Mesothelial cell of epicardium (in vitro differentiated cells): ENCODE data around the gene GYPB. TPM values are rescaled to one million over a fixed set of nuclear protein-coding genes. Genes with fewer than 3 reads are reported as not detected.
"Not testable (repeated sequence)": the region's sequence is repeated elsewhere in the genome, so short reads cannot be mapped to it uniquely, and the experiment has no call there.

Experiments used
- DNase-seq, 2 experiments: peaks; one replicate each; pipeline ENCODE4 v3.0.0; 2021; ENCODE audit warnings: low spot score in 2 of 2; ENCODE audit not compliant: unreplicated experiment in 2 of 2
- H3K27ac Mint-ChIP-seq: 2 replicates; pipeline ENCODE4 v1.8.0; 2021; ENCODE audit warnings: mixed read lengths
- H3K27me3 Mint-ChIP-seq: 2 replicates; pipeline ENCODE4 v1.8.0; 2021; ENCODE audit warnings: low read depth, mixed read lengths
- H3K36me3 Mint-ChIP-seq: 2 replicates; pipeline ENCODE4 v1.8.0; 2021; ENCODE audit warnings: mixed read lengths
- H3K4me1 Mint-ChIP-seq: 2 replicates; pipeline ENCODE4 v1.8.0; 2021; ENCODE audit warnings: mixed read lengths
- H3K4me3 Mint-ChIP-seq: 2 replicates; pipeline ENCODE4 v1.8.0; 2021; ENCODE audit warnings: mild to moderate bottlenecking, moderate library complexity, mixed read lengths
- H3K9me3 Mint-ChIP-seq: 2 replicates; pipeline ENCODE4 v1.8.0; 2021; ENCODE audit warnings: mixed read lengths
- CTCF ChIP-seq: fragments of 200-600 bp; sonication (generic); IDR thresholded peaks from one replicate; pipeline ENCODE4 v1.5.0; 2021; ENCODE audit warnings: antibody characterized with exemption; ENCODE audit not compliant: unreplicated experiment
- total RNA-seq: library from RNA; stranded (reverse); gene quantifications from 3 replicates; pipeline ENCODE4 v1.2.1, GENCODE V29; 2021

Gene GYPB
- total RNA-seq, 1 donor from 2014 or later, result not detected

- H3K4me3 Mint-ChIP-seq, H3K4me1 Mint-ChIP-seq, H3K27ac Mint-ChIP-seq, H3K36me3 Mint-ChIP-seq, DNase-seq: not testable (repeated sequence)
- Mint-ChIP-seq H3K9me3 (peaks cover 10% of the 10 kb centered on the region), H3K27me3 (peaks cover 40% of the 10 kb centered on the region)
Measured at GRCh38 chr4:144026682-144027081, 7.5 kb upstream of the GYPB start.

GRCh38 chr4:144024399-144025053, 5.3 kb upstream of the GYPB start:
- H3K27me3 Mint-ChIP-seq, result peaks cover 39% of the 10 kb centered on the region
- not testable (repeated sequence) for H3K27ac Mint-ChIP-seq, DNase-seq, H3K4me1 Mint-ChIP-seq, H3K36me3 Mint-ChIP-seq, H3K4me3 Mint-ChIP-seq
- peaks cover 10% of the 10 kb centered on the region for H3K9me3 Mint-ChIP-seq

GRCh38 chr4:144022772-144023400, 3.7 kb upstream of the GYPB start:
- H3K4me3 Mint-ChIP-seq, DNase-seq, H3K9me3 Mint-ChIP-seq, H3K27ac Mint-ChIP-seq, H3K36me3 Mint-ChIP-seq, H3K4me1 Mint-ChIP-seq: not testable (repeated sequence)
- peaks cover 26% of the 10 kb centered on the region for H3K27me3 Mint-ChIP-seq

GRCh38 chr4:144021336-144021990, 2.3 kb upstream of the GYPB start:
- DNase-seq, H3K4me1 Mint-ChIP-seq, H3K36me3 Mint-ChIP-seq, H3K9me3 Mint-ChIP-seq, H3K27ac Mint-ChIP-seq, H3K4me3 Mint-ChIP-seq: not testable (repeated sequence)
- peaks cover 26% of the 10 kb centered on the region for H3K27me3 Mint-ChIP-seq
- TF ChIP-seq CTCF, result peak; percentile 15

- H3K9me3 Mint-ChIP-seq, H3K27ac Mint-ChIP-seq, DNase-seq, H3K36me3 Mint-ChIP-seq, H3K4me1 Mint-ChIP-seq, H3K4me3 Mint-ChIP-seq: not testable (repeated sequence)
- H3K27me3 Mint-ChIP-seq, result peaks cover 21% of the 10 kb centered on the region
Measured at GRCh38 chr4:144018223-144019000, 768 bp downstream of the GYPB start.

- H3K36me3 Mint-ChIP-seq, H3K9me3 Mint-ChIP-seq, H3K4me3 Mint-ChIP-seq, H3K27ac Mint-ChIP-seq, H3K4me1 Mint-ChIP-seq, DNase-seq: not testable (repeated sequence)
- H3K27me3 Mint-ChIP-seq, result peaks cover 24% of the 10 kb centered on the region
Measured at GRCh38 chr4:144017271-144017670, 1.9 kb downstream of the GYPB start.

- DNase-seq, H3K27ac Mint-ChIP-seq, H3K4me1 Mint-ChIP-seq, H3K9me3 Mint-ChIP-seq, H3K36me3 Mint-ChIP-seq, H3K4me3 Mint-ChIP-seq: not testable (repeated sequence)
- H3K27me3 Mint-ChIP-seq, result peaks cover 22% of the 10 kb centered on the region
Measured at GRCh38 chr4:144016057-144016605, 3.0 kb downstream of the GYPB start.

GRCh38 chr4:144014808-144015207, 4.4 kb downstream of the GYPB start:
- Mint-ChIP-seq H3K4me3 (no peak overlapping the region), H3K9me3 (no peaks in the 10 kb centered on the region), H3K4me1 (no peaks in the 10 kb centered on the region), H3K27ac (no peak overlapping the region), H3K27me3 (peaks cover 21% of the 10 kb centered on the region), H3K36me3 (no peaks in the 10 kb centered on the region)
- no peak for DNase-seq
- no peak for TF ChIP-seq CTCF

GRCh38 chr4:144008602-144009001, 10.6 kb downstream of the GYPB start:
- H3K27ac Mint-ChIP-seq, H3K4me3 Mint-ChIP-seq, H3K27me3 Mint-ChIP-seq, DNase-seq, H3K9me3 Mint-ChIP-seq, H3K36me3 Mint-ChIP-seq, H3K4me1 Mint-ChIP-seq: not testable (repeated sequence)

GRCh38 chr4:144007960-144008359, 11.2 kb downstream of the GYPB start:
- not testable (repeated sequence) for H3K4me1 Mint-ChIP-seq, H3K9me3 Mint-ChIP-seq, H3K27me3 Mint-ChIP-seq, H3K27ac Mint-ChIP-seq, DNase-seq, H3K4me3 Mint-ChIP-seq, H3K36me3 Mint-ChIP-seq

GRCh38 chr4:144006200-144006803, 12.9 kb downstream of the GYPB start:
- H3K36me3 Mint-ChIP-seq, H3K4me3 Mint-ChIP-seq, H3K4me1 Mint-ChIP-seq, H3K27me3 Mint-ChIP-seq, H3K27ac Mint-ChIP-seq, DNase-seq, H3K9me3 Mint-ChIP-seq: not testable (repeated sequence)
